Head of caudate nucleus (tissue), 42 donors: ENCODE results near the gene AMPD3.

Experiments used
- DNase-seq, 42 donors: peaks; one replicate each; pipeline versions ENCODE4 v3.0.0 to v3.0.0-alpha.2; 2020 to 2021; ENCODE audit warnings: mixed read lengths in 7 of 42
- intact Hi-C: fragments of 100-400 bp; cut with DNase I; formaldehyde crosslinking; loops from one replicate; pipeline ENCODE4 v1.15.0; 2022

The AMPD3 gene

DNA sequence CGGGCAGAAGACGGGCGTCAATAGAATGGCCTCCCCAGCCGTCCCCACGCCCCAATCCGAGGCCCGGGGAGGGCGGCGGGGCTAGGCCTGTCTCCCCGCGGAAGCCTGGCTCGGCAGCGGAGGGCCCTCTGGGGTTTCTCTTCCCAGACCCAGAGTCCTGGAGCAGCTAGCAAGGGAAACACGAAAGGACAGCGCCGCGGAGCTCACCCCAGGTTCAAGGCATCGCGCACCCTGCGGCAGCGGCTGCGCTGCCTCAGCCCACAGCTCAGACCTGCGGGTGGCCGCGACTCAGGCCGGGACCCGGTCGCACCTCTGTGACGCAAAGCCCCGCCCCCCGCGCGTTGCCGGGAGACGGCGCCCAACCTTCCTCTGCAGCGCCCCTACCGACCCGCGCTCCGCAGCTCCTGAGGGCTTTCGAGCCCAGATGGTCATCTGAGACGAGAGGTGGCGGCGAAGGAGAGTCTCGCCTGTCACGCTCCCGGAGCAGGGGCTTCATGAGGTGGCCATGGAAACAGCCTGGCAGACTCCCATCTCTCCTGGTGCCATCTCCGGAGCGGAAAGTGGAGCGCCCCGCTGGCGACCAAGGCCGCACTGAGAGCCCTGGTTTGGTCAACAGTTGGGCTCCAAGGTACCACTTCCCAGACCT lies 86.0 kb downstream of the AMPD3 start, which contains the start of gene RNF141:
RNF141 (minus strand) TSS at position 273 of the 646 bp plus-strand sequence. CDS start 7,029 bp downstream, outside the sequence.
- intact Hi-C loops, result loop anchor here (5.0 to 10.0 kb wide), 2 partner anchors 129 to 194 kb away; no protein-coding TSS in a partner anchor

DNA sequence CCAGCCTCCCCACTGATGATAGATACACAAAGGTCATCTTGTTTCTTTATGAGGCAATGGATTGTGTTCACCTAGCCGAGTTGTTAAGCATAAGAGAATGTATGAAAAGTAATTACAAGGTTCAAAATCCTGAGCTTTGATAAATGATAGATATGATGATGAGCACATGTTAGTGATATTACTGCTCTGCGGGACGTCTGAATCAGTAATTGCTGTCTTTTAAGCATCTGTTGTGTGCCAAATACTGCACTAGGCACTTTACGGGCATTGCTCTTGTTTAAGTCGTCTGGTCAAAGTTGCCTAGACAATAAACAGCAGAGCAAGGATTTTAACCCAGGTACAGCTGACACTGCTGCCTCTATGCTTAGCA lies 86.5 kb downstream of the AMPD3 start:
- intact Hi-C loops, result loop anchor here (5.0 to 10.0 kb wide), 2 partner anchors 129 to 193 kb away; no protein-coding TSS in a partner anchor
- DNase-seq, result no peak

More for the DNA sequence above, 86.0 kb downstream of the AMPD3 start, which contains the start of gene RNF141:
- DNase-seq, result peak; percentile 90 to 99 (median 97)

DNA sequence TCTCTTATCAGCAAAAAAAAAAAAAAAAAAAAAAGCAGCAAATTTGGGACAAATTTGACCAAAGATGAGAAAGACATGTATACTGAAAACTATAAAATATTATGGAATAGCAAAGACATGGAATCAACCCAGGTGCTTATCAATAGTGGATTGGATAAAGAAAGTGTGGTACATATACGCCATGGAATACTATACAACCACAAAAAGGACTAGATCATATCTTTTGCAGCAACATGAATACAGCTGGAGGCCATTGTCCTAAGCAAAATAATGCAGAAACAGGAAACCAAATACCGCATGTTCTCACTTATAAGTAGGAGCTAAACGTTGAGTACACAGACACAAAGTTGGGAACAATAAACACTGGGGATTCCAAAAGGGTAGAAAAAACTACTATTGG lies 87.7 kb downstream of the AMPD3 start:
- no peak for DNase-seq
- intact Hi-C loops, result loop anchor here (5.0 to 10.0 kb wide), 2 partner anchors 130 to 192 kb away; no protein-coding TSS in a partner anchor

DNA sequence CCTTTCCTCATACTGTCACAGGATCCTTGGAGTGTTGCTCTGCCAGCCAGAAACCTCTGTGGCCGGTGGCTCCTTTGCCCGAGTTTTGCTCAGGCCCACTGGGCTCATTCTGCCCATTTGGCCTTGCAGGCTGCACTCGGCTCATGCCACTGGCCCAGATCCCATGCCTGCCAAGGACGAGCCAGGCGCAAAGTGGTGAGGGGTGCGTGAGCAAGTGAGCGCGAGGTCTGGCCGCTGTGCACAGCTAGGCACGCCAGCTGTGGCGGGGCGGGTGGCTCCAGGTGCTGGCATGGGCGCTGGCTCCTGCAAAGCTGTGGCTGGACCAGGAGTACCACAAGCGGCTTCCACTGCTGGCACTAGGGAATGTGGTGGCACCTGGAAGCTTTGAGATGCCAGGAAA lies 88.7 kb downstream of the AMPD3 start:
- intact Hi-C loops, result loop anchor here (5.0 to 10.0 kb wide), 2 partner anchors 131 to 191 kb away; no protein-coding TSS in a partner anchor
- DNase-seq, result no peak

DNA sequence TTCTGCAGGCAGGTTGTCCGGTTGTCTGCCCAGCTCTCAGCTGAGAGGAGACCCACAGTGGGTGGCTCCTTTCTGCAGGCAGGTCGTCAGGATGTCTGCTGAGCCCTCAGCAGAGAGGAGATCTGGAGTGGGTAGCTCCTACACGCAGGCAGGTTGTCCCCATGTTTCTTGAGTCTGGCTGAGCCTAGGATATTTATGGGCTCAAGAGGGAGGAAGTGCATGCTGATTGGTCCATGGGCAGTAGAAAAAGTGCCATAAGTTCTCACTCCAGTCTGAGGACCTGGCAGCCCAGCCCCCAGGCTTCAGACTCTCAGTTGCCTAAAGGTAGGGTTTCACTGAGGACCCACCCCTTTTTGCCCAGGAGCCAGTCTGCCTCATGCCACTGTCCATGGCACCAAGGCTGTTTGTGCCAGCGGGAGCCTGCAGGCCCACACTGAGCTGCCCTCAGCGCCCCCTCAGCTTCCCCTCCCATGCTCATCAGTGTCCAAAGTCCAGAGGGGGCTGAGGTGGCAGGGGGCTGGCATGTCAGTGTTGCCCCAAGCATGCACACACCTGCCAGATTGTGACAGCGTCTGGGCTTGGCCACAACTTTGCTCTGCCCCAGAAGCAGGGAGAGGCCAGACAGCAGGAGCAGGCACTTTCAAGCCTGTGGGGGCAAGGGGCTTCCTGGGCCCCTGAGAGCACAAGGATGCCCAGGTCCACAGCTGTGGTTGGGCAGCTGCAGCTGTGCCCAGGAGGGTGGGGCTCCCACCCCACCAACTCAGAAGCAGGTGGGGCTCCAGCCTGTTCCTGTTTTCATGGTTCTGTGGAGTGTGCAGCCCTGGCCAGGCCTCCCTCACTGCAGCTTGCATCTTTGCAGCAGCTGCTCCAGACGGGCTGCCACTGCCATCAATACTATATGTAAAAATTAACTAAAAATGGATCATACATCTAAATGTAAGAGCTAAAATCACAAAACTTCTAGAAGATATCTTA lies 89.7 kb downstream of the AMPD3 start:
- intact Hi-C loops, result loop anchor here (5.0 to 10.0 kb wide), 2 partner anchors 132 to 190 kb away; no protein-coding TSS in a partner anchor
- no peak for DNase-seq

DNA sequence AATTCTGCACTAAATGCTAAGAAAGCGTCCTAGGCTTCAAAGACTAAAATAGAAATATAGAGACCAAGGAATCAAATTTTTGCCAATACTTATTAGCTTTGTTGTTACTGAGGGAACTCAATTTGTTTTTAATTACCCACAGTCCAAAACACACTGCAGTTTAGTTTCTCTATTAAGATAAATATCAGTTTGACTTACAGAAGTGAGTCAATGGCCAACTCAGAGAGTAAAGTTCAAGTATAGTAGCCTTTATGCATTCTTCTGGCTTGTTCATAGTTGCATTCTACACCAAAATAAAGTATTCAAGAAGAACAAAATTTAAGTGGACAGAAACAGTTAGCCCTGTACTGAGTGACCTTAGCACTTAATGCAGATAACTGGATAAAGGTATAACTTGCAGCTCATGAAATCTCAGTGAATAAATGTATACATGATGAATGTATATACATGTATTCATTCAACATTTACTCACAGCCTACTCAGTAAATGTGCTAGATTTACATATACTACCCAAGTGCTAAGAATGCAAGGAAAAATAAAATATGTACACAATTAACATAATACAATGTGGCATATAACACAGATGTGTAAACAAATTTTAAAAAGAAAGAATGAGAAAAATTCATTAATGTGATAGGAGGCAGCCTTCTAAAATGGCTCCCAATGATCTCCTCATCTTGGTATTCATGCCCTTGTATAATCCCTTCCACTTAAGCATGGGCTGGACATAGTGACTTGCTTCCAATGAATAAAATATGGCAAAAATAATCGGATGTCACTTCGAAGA lies 95.6 kb downstream of the AMPD3 start:
- no peak for DNase-seq
- intact Hi-C loops, result no loop called here

DNA sequence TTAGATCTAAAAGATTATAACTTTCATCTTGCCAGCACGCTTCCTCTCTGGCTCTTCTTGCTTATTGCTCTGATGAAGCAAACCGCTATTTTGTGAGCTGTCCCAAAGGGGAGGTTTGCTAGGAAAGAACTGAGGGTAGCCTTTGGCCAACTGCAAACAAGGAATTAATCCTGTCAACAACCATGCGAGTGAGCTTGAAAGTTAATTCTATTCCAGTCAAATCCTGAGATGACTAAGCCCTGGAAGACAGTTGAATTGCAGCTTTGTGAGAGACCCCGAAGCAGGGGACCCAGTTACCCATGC lies 96.2 kb downstream of the AMPD3 start:
- DNase-seq, result no peak
- intact Hi-C loops, result no loop called here

DNA sequence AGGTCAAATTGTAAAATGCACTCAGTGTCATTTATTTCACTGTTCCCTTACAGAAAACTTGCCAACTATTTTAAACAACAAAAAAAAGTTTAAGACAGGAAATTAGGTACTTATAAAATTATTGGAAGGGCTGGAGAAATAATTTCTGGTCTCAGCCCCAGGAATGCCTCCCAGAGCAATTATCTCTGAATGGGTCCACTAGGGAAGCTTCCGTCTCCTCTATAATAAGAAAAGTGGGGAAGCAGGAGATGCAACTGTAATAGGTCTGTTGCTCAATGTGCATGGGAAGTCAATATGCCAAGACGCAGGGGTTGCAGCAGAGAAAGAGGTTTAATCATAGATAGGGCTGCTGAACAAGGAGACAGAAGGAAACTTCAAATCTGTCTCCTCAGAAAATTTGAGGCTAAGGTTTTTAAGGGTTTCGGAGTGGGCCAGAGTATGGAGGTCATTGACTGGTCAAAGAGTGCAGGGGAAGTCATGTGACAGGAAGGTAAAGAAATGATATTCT lies 96.8 kb downstream of the AMPD3 start:
- DNase-seq, result no peak
- intact Hi-C loops, result no loop called here

DNA sequence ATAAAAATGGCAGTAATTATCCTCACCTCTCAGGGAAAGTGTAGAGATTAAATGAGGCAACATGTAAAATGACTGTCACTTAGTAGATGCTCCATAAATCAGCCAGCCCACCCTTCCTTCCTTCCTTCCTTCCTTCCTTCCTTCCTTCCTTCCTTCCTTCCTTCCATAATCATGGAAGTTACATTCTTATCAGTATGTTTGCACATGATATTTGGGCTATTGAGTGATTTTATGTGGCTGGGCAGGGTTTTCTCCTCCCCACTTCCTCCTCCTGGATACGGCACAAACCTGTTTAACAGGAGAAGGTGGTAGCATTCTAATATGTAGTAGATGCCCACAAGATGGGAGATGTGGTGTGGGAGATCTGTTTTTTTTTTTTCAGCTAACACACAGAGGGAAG lies 101.5 kb downstream of the AMPD3 start:
- DNase-seq, result no peak
- intact Hi-C loops, result no loop called here
